Activated CD8-positive, alpha-beta T cell treated with anti-CD3 and anti-CD28 coated beads for 36 hours (primary cell): ENCODE measurements around the gene EXOC1. TPM values are rescaled to one million over a fixed set of nuclear protein-coding genes. Genes with fewer than 3 reads are reported as not detected.

ENCODE experiments used
- ATAC-seq: fragments of 200-7000 bp; cut with Tn5 transposase; one replicate; pipeline ENCODE4 v1.10.0; 2021; ENCODE audit warnings: mild to moderate bottlenecking, moderate library complexity
- CTCF ChIA-PET: fragments of 350-600 bp; sonication (Branson Sonifier 250); formaldehyde crosslinking; loops from one replicate; lab custom pipeline; 2021; ENCODE audit warnings: antibody characterized with exemption; lab: Charles Lee
- POLR2A ChIA-PET: fragments of 350-600 bp; sonication (Branson Sonifier 250); formaldehyde crosslinking; loops from one replicate; lab custom pipeline; 2021; ENCODE audit warnings: antibody characterized with exemption; lab: Charles Lee
- DNase-seq: peaks from one replicate; pipeline ENCODE4 v3.0.0-alpha.2; 2020
- H3K27ac Mint-ChIP-seq: one replicate; pipeline ENCODE4 v1.8.0; 2021; ENCODE audit warnings: mild to moderate bottlenecking, mixed read lengths
- H3K27me3 Mint-ChIP-seq: one replicate; pipeline ENCODE4 v1.8.0; 2021; ENCODE audit warnings: mixed read lengths
- H3K36me3 Mint-ChIP-seq: one replicate; pipeline ENCODE4 v1.8.0; 2021; ENCODE audit warnings: low read depth, mixed read lengths
- H3K4me1 Mint-ChIP-seq: one replicate; pipeline ENCODE4 v1.8.0; 2021; ENCODE audit warnings: low read depth, mixed read lengths
- H3K4me3 Mint-ChIP-seq: one replicate; pipeline ENCODE4 v1.8.0; 2021; ENCODE audit warnings: mild to moderate bottlenecking, moderate library complexity, mixed read lengths
- H3K9me3 Mint-ChIP-seq: one replicate; pipeline ENCODE4 v1.8.0; 2021; ENCODE audit warnings: mixed read lengths
- CTCF ChIP-seq: fragments of 200-600 bp; IDR thresholded peaks from one replicate; pipeline ENCODE4 v1.8.0; 2022; ENCODE audit warnings: antibody characterized with exemption, mild to moderate bottlenecking
- intact Hi-C: fragments of 100-400 bp; cut with micrococcal nuclease; formaldehyde crosslinking; loops from one replicate; pipeline ENCODE4 v1.10.0; 2022
- total RNA-seq, 2 experiments: library from RNA; stranded (reverse); gene quantifications; one replicate each; pipeline ENCODE4 v1.2.3, GENCODE V29; 2021

The EXOC1 gene
- total RNA-seq, 2 experiments from 2014 or later: 19.1 to 20.5 TPM

DNA sequence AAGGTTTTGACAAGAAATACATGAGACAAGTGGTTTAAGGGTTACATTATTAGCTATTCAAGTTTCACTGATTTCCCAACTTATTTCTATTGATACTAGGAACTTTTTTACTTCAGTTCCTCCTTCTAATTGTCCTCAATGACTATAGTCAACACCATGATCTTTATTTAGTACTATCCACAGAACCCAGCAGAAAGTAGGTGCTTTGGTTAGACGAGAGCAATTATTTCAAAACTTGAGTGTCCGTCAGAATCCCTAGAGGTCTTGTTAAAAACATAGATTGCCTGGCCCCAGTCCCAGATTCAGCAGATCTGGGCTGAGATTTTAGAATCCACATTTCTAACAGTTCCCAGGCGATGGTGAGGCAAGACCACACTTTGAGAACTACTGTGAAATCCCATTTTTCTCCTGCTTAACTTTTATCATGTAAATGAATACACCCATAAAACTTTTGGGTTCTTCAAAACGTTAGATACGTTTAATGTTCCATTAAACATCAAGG, 17.9 kb downstream of the EXOC1 start:
- ChIA-PET CTCF (no interaction called here), POLR2A (no interaction called here)
- Mint-ChIP-seq H3K4me3 (no peak overlapping the region), H3K9me3 (no peaks in the 10 kb centered on the region), H3K4me1 (peaks cover 8% of the 10 kb centered on the region), H3K36me3 (peaks cover 22% of the 10 kb centered on the region), H3K27me3 (no peaks in the 10 kb centered on the region), H3K27ac (no peak overlapping the region)
- DNase-seq (no peak), ATAC-seq (no peak)
- intact Hi-C loops: no loop called here
- no peak for TF ChIP-seq CTCF

GRCh38 chr4:55874831-55875230, 21.4 kb downstream of the EXOC1 start:
- POLR2A ChIA-PET: no interaction called here
- no peaks in the 10 kb centered on the region for H3K27me3 Mint-ChIP-seq
- H3K4me3 Mint-ChIP-seq: no peak overlapping the region
- intact Hi-C loops: no loop called here
- no peak for ATAC-seq
- DNase-seq: no peak
- H3K36me3 Mint-ChIP-seq: peaks cover 25% of the 10 kb centered on the region
- CTCF ChIA-PET: no interaction called here
- H3K9me3 Mint-ChIP-seq: no peaks in the 10 kb centered on the region
- no peaks in the 10 kb centered on the region for H3K4me1 Mint-ChIP-seq
- no peak for TF ChIP-seq CTCF
- no peak overlapping the region for H3K27ac Mint-ChIP-seq

- POLR2A ChIA-PET: no interaction called here
- ATAC-seq: no peak
- no peak overlapping the region for H3K27ac Mint-ChIP-seq
These were observed 22.9 kb downstream of the EXOC1 start for GRCh38 chr4:55876387-55876786.

DNA sequence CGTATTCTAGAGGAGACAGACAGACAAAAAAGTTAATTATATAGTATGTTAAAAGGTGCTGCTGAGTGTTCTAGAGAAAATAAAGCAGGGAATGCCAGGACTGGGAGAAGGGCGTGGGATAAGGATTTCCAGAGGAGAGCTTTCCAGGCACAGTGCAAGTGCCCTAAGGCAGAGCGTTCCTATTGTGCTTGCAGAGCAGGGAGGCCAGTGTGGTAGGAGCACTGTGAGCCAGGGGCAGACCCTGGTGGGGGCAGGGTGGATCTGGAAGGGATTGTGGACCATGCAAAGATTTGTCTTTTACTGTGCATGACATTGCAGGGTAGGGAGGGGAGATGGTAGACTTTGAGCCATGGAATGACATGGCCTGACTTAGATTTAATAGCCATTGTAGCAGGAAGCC, 25.8 kb downstream of the EXOC1 start:
- H3K4me1 Mint-ChIP-seq: no peaks in the 10 kb centered on the region
- POLR2A ChIA-PET: interaction anchor here (0.7 kb wide), 1 partner anchor 9 kb away, joined by 3 read pairs; no protein-coding TSS in a partner anchor
- H3K36me3 Mint-ChIP-seq: peaks cover 30% of the 10 kb centered on the region
- TF ChIP-seq CTCF: no peak
- H3K4me3 Mint-ChIP-seq: no peak overlapping the region
- no peak for DNase-seq
- no peak overlapping the region for H3K27ac Mint-ChIP-seq
- no peak for ATAC-seq
- H3K27me3 Mint-ChIP-seq: no peaks in the 10 kb centered on the region
- H3K9me3 Mint-ChIP-seq: no peaks in the 10 kb centered on the region
- CTCF ChIA-PET: no interaction called here
- intact Hi-C loops: no loop called here

More at GRCh38 chr4:55876387-55876786, 22.9 kb downstream of the EXOC1 start:
- H3K4me3 Mint-ChIP-seq: no peak overlapping the region
- no peaks in the 10 kb centered on the region for H3K27me3 Mint-ChIP-seq
- CTCF ChIA-PET: no interaction called here
- DNase-seq: no peak
- intact Hi-C loops: no loop called here
- H3K4me1 Mint-ChIP-seq: no peaks in the 10 kb centered on the region
- no peaks in the 10 kb centered on the region for H3K9me3 Mint-ChIP-seq
- TF ChIP-seq CTCF: no peak
- H3K36me3 Mint-ChIP-seq: peaks cover 23% of the 10 kb centered on the region

DNA sequence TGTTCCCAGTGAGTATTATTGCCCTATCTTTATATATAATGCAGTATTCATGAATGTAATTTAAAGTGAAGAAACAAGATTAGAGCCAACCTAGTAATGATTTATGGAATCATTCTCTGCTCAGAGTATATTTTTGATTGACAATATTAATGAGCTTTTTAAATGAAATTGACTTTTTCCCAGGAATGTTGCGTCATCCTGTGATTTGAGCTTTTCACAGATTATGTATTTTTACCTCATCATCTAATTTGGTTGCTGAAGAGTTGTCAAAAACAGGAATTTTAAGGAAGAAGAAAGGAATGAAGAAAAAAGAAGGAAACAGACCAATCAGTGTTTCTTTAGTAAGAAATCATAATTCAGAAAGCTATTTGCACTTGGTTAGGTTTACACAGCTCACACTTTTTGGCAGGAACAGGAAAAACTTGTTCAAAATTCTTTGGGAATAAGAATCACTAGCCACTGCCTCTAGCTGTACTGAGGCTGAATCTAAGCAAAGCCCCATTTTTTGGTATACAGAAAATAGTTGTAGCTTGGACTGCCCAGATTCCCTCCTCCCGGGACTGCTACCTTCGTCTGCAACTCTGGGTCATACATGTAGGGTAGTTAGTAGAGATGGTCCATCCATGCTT, 27.3 kb downstream of the EXOC1 start:
- intact Hi-C loops: no loop called here
- H3K4me1 Mint-ChIP-seq: no peaks in the 10 kb centered on the region
- H3K27me3 Mint-ChIP-seq: no peaks in the 10 kb centered on the region
- TF ChIP-seq CTCF: no peak
- no peak for ATAC-seq
- no peak overlapping the region for H3K27ac Mint-ChIP-seq
- no peak overlapping the region for H3K4me3 Mint-ChIP-seq
- ChIA-PET CTCF (no interaction called here), POLR2A (no interaction called here)
- peaks cover 28% of the 10 kb centered on the region for H3K36me3 Mint-ChIP-seq
- DNase-seq: no peak
- H3K9me3 Mint-ChIP-seq: no peaks in the 10 kb centered on the region
